Sigmoid colon (tissue), 7 donors: ENCODE data around the gene PPM1L. TPM values are rescaled to one million over a fixed set of nuclear protein-coding genes. Genes with fewer than 3 reads are reported as not detected.

ENCODE experiments used
- DNase-seq: peaks from one replicate; pipeline ENCODE4 v3.0.0-alpha.2; 2019
- H3K27ac ChIP-seq, 4 donors: fragments of 200-600 bp; sonication (generic); one replicate each; pipeline ENCODE4 v1.5.1; 2016 to 2019; ENCODE audit warnings: mild to moderate bottlenecking in 1 of 4
- H3K27me3 ChIP-seq, 3 donors: fragments of 200-600 bp; sonication (generic); one replicate each; pipeline ENCODE4 v1.5.1; 2019; ENCODE audit warnings: mild to moderate bottlenecking in 1 of 3
- H3K36me3 ChIP-seq, 4 donors: fragments of 200-600 bp; sonication (generic); one replicate each; pipeline ENCODE4 v1.5.1; 2016 to 2019
- H3K4me1 ChIP-seq, 4 donors: fragments of 200-600 bp; sonication (generic); one replicate each; pipeline ENCODE4 v1.5.1; 2017 to 2019
- H3K4me3 ChIP-seq, 4 donors: fragments of 200-600 bp; sonication (generic); one replicate each; pipeline ENCODE4 v1.5.1; 2017 to 2019; ENCODE audit warnings: mild to moderate bottlenecking in 2 of 4, moderate library complexity in 1 of 4
- H3K9me3 ChIP-seq, 4 donors: fragments of 200-600 bp in 3 of 4; sonication (generic) in 3 of 4; one replicate each; pipeline versions ENCODE4 v1.5.1 to v1.6.1; 2013 to 2019
- EP300 ChIP-seq, 4 donors: sonication (generic); formaldehyde crosslinking; IDR thresholded peaks; one replicate each; pipeline ENCODE4 v1.6.1; 2017; ENCODE audit warnings: antibody characterized with exemption in 4 of 4
- POLR2A ChIP-seq, 2 donors: fragments of 450-650 bp; IDR thresholded peaks; one replicate each; pipeline ENCODE4 v1.6.1; 2016; ENCODE audit warnings: antibody characterized with exemption in 2 of 2, mild to moderate bottlenecking in 2 of 2, moderate library complexity in 2 of 2
- POLR2AphosphoS5 ChIP-seq, 4 donors: sonication (generic); formaldehyde crosslinking; IDR thresholded peaks; one replicate each; pipeline ENCODE4 v1.6.1; 2017; ENCODE audit warnings: antibody characterized with exemption in 4 of 4
- WGBS, 2 donors: extraction: QIAGEN DNeasy Blood & Tissue Kit; methylation state at CpG; one replicate each; pipeline ENCODE4 v1.1.7; 2013; 5-methylcytosine and 5-hydroxymethylcytosine counted together
- intact Hi-C: fragments of 100-400 bp; cut with DNase I; formaldehyde crosslinking; loops from one replicate; pipeline ENCODE4 v1.15.1; 2023
- polyA plus RNA-seq, 3 donors: library from polyadenylated mRNA; stranded (reverse); fragments of 200-250 nt; gene quantifications; one replicate each; pipeline ENCODE4 v1.2.3, GENCODE V29; 2013
- total RNA-seq, 4 donors: library from RNA; depleted of rRNA; stranded (reverse); fragments of >200 nt; gene quantifications; one replicate each; pipeline ENCODE4 v1.1.0, GENCODE V29; 2016
- TF ChIP-seq, protein P1 (sequence below), 4 experiments: fragments of 450-650 bp in 3 of 4; fragments of 200-600 bp in 1 of 4; IDR thresholded peaks; one replicate each; pipeline ENCODE4 v1.5.1; 2016 to 2019; ENCODE audit warnings: antibody characterized with exemption in 4 of 4, mild to moderate bottlenecking in 3 of 4, moderate library complexity in 2 of 4
- donor health status: healthy with polysubstance abuse.
- donor health status: Bipolar disorder and iron deficiency.
- donor health status: healthy.

Gene PPM1L
- total and polyA plus RNA-seq, 7 donors: 1.2 to 50.2 (median 33.2) TPM

- DNase-seq: no peak
- no peak overlapping the region for H3K4me3 ChIP-seq
- TF ChIP-seq, protein P1, sequence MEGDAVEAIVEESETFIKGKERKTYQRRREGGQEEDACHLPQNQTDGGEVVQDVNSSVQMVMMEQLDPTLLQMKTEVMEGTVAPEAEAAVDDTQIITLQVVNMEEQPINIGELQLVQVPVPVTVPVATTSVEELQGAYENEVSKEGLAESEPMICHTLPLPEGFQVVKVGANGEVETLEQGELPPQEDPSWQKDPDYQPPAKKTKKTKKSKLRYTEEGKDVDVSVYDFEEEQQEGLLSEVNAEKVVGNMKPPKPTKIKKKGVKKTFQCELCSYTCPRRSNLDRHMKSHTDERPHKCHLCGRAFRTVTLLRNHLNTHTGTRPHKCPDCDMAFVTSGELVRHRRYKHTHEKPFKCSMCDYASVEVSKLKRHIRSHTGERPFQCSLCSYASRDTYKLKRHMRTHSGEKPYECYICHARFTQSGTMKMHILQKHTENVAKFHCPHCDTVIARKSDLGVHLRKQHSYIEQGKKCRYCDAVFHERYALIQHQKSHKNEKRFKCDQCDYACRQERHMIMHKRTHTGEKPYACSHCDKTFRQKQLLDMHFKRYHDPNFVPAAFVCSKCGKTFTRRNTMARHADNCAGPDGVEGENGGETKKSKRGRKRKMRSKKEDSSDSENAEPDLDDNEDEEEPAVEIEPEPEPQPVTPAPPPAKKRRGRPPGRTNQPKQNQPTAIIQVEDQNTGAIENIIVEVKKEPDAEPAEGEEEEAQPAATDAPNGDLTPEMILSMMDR (IDR thresholded peaks at IDR 0.05): no peak
- TF ChIP-seq EP300 (IDR thresholded peaks at IDR 0.05): no peak
- TF ChIP-seq POLR2AphosphoS5 (IDR thresholded peaks at IDR 0.05): no peak
- TF ChIP-seq POLR2A (IDR thresholded peaks at IDR 0.05): no peak
- no peaks in the 10 kb centered on the region for H3K27me3 ChIP-seq
- peak overlapping the region in 3 of 4 donors; percentile 52 to 81 (median 57) for H3K27ac ChIP-seq
- H3K9me3 ChIP-seq: no peaks in the 10 kb centered on the region
- peaks cover 0 to 81% (median 62%) of the 10 kb centered on the region in 4 donors for H3K4me1 ChIP-seq
- intact Hi-C loops: no loop called here
- H3K36me3 ChIP-seq: no peaks in the 10 kb centered on the region
- 90 to 91% methylated on average over 3 of the region's 3 CpGs for WGBS, 2 donors
These were observed 50.7 kb downstream of the PPM1L start for GRCh38 chr3:160806686-160807085.

- WGBS, 2 donors: 92 to 94% methylated on average over 3 of the region's 3 CpGs
- peak overlapping the region in 3 of 4 donors; percentile 3 to 68 (median 9) for H3K27ac ChIP-seq
- H3K4me1 ChIP-seq: peaks cover 0 to 70% (median 60%) of the 10 kb centered on the region in 4 donors
- peak; percentile 64 for DNase-seq
- H3K36me3 ChIP-seq: no peaks in the 10 kb centered on the region
- H3K27me3 ChIP-seq: no peaks in the 10 kb centered on the region
- intact Hi-C loops: no loop called here
- TF ChIP-seq POLR2A (IDR thresholded peaks at IDR 0.05) (no peak), POLR2AphosphoS5 (IDR thresholded peaks at IDR 0.05) (no peak), EP300 (IDR thresholded peaks at IDR 0.05) (no peak)
- TF ChIP-seq, protein P1 (IDR thresholded peaks at IDR 0.05): no peak
- no peaks in the 10 kb centered on the region for H3K9me3 ChIP-seq
- no peak overlapping the region for H3K4me3 ChIP-seq
These were observed 52.8 kb downstream of the PPM1L start for GRCh38 chr3:160808838-160809237.

GRCh38 chr3:160809453-160809852 lies 53.4 kb downstream of the PPM1L start:
- no peaks in the 10 kb centered on the region for H3K36me3 ChIP-seq
- WGBS, 2 donors: 77 to 89% methylated on average over 2 of the region's 2 CpGs
- TF ChIP-seq POLR2AphosphoS5 (IDR thresholded peaks at IDR 0.05) (no peak), POLR2A (IDR thresholded peaks at IDR 0.05) (no peak), EP300 (IDR thresholded peaks at IDR 0.05) (no peak)
- TF ChIP-seq, protein P1 (IDR thresholded peaks at IDR 0.05): no peak
- peaks cover 0 to 64% (median 58%) of the 10 kb centered on the region in 4 donors for H3K4me1 ChIP-seq
- no peak for DNase-seq
- no peaks in the 10 kb centered on the region for H3K9me3 ChIP-seq
- no peak overlapping the region for H3K4me3 ChIP-seq
- H3K27ac ChIP-seq: peak overlapping the region in 3 of 4 donors; percentile 37 to 68 (median 57)
- intact Hi-C loops: no loop called here
- no peaks in the 10 kb centered on the region for H3K27me3 ChIP-seq

DNA sequence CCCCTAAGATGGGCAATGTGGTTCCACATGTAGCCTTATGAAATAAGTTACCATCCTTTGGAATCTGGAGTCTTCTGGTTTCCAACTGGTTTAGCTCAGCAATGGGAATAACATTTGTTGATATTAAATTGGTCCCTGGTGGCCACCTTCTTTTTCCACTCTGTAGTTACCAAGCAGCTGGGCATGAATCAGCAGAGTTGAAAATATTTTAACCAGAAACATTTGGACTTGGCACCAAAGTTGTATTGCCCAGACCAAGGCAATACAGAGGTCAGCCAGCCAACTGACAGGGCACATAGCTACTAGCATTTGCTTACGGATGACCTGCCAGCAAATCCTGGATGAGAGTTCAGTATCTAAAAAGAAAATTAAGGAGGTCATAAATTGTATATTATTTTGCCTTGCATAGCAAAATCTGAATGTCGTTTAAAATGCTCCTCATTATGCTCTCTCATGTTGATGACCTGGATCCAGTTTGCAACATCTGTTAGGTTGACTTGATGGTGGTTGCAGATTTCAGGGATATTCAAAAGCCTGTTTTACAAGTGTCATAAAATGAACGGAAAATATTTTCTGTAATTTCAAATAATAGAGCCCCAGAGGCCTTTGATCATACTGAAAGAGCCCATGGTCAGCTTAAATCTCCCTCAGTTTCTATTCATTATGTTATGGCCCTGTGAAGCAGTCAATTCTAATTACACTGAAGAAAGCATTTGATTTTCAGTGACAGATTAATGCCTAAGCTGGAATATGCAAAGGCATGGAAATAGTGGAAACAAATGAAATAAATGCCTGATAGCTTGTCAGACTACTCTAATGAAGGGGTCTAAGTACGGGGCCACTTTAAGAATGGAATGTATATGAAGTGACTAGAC lies 54.6 kb downstream of the PPM1L start:
- intact Hi-C loops: no loop called here
- peaks cover 0 to 56% (median 49%) of the 10 kb centered on the region in 4 donors for H3K4me1 ChIP-seq
- H3K9me3 ChIP-seq: no peaks in the 10 kb centered on the region
- no peak overlapping the region for H3K4me3 ChIP-seq
- DNase-seq: no peak
- WGBS, 2 donors: 84 to 85% methylated on average over 4 of the region's 4 CpGs
- TF ChIP-seq, protein P1 (IDR thresholded peaks at IDR 0.05): no peak
- TF ChIP-seq POLR2A (IDR thresholded peaks at IDR 0.05) (no peak), EP300 (IDR thresholded peaks at IDR 0.05) (no peak), POLR2AphosphoS5 (IDR thresholded peaks at IDR 0.05) (peak in 3 of 4 donors; percentile 15 to 50 (median 24))
- no peaks in the 10 kb centered on the region for H3K36me3 ChIP-seq
- H3K27ac ChIP-seq: peak overlapping the region; percentile 37 to 68 (median 61)
- H3K27me3 ChIP-seq: no peaks in the 10 kb centered on the region
